NCI-H1092 (cell line): Measurements from ENCODE around the gene SMIM29.
"Not testable (repeated sequence)": the region's sequence is repeated elsewhere in the genome, so short reads cannot be mapped to it uniquely, and the experiment has no call there.

Experiments
- DNase-seq: peaks from one replicate; lab custom pipeline; 2025; lab: John Stamatoyannopoulos, UW

Gene SMIM29

DNA sequence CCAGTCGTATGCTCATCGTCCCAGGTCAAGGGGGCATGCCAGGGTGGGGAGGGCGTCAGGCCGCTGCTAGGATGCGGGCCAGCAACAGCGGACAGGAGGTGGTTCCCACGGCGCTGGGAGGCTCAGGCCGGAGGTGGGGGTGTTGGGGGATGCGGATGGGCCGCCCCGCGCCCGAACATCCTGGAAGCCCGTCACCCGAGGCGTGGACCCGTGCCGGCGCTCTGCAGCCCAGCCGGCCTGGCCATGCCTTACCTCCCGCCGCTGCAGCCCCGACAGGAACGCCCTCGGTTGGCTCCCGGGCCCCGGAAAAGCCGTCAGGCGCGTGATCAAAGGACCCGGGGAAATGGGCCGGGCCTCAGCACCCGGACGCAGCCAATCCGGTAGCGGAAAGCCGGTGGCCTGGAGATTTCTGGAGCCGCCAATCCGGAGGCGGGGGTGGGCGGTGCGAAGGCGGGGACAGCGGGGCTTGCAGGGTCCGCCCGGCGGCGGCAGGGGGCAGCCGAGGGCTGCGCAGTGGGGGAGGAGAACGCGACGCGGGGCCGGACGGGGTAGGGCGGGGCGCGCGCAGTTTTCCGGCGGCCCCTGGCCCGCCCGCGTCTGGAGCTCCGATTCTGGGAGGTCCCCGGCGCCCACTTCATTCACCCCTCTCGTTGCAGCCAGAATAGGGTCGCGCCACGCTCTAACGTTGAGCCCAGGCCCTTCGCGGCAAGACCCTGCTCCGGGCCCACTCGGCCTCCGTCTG lies at the start of gene SMIM29:
Gene SMIM29 (minus strand): TSS at position 280 of the 742 bp plus-strand sequence. CDS start 1,215 bp downstream, outside the sequence.
- peak; percentile 88 for DNase-seq

DNA sequence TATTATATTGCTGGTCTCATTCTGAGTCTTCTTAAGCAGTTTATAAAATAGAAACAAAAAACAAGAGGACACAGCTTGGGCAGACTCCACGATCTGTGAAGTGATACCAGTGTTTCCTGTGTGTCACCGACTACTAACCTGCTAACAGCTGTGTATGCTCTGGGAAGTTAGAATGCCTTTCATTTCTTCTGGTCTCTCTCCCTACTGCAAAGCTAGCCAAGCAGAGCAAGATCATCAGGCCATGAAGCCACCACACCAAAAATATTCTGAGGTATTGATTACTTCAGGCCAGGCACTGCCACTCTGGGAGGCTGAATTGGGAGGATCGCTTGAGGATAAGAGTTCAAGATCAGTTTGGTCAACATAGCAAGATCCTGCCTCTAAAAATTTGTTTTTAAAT lies 46.9 kb upstream of the SMIM29 start:
- no peak for DNase-seq

DNA sequence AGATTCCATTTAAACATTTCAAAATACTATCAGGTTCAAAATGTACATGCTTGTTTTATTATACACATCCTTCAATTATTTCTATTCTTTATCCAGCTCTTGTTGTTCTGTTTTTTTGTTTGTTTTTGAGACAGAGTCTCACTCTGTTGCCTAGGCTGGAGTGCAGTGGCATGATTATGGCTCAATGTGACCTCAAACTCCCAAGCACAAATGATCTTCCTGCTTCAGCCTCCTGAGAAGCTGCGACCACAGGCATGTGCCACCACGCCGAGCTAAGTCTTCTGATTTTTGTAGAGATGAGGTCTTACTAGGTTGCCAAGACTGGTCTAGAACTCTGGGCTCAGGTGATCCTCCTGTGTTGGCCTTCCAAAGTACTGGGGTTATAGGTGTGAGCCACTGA lies 44.1 kb upstream of the SMIM29 start:
- DNase-seq, result no peak

DNA sequence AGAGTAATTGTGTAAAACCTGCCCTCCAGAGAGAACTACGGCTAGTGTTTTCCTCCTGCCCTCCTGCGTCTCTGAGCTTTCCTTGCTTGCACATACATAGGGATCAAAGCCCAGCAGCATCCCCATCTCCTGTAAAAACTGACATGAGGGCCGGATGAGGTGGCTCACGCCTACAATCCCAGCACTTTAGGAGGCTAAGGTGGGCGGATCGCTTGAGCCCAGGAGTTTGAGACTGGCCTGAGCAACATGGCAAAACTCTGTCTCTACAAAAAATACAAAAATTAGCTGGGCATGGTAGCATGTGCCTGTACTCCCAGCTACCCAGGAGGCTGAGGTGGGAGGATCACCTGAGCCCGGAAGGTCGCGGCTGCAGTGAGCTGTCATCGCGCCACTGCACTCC lies 40.3 kb upstream of the SMIM29 start:
- DNase-seq, result no peak

DNA sequence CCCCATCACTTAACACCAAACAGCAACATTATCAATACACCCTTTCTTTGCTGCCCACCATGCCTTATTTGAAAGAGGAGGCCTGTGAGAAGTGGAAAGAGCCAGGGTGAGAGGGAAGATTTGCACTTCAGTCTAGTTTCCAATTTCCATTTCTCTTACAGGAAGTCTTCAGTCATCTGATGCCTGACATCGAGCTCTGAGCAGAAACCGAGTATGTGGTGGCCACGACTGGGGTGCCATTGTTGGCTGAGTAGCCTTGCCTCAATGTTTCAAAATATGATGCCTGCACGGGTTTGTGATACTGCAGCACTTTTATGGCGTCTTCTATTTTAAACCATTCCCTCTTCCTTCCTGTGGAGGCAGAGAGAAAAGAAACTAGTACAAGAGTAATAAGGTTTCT lies 39.8 kb upstream of the SMIM29 start:
- no peak for DNase-seq

DNA sequence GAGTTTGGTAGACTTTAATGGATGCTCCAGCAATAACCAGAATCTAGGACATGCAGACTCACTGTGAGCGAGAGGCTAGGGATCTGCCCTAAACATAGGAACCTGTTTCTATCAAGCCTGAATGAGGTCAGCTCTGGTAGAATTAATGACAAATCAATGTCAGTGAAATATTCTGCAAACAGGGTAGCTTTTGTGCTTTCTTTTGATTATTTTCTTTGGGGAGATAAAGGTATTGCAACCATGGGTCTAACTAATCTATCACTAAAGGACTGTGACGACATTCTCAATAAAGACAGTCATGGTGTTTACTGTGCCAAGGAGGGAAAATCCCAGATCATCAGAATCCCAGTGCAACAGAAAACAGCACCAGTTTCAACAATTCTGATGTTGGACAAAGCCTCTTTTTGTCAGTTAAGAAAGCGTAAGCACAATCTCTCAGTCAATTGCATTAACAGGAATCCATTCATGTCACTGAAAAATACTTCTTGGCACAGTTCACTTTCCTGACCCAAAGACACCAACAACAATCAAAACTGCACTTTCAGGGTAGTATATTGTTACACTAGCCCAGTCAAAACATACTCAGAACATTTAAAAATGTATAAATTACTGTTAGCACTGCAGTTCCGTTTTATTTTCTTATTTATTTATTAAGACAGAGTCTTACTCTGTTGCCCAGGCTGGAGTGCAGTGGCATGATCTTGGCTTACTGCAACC lies 36.8 kb upstream of the SMIM29 start:
- no peak for DNase-seq

DNA sequence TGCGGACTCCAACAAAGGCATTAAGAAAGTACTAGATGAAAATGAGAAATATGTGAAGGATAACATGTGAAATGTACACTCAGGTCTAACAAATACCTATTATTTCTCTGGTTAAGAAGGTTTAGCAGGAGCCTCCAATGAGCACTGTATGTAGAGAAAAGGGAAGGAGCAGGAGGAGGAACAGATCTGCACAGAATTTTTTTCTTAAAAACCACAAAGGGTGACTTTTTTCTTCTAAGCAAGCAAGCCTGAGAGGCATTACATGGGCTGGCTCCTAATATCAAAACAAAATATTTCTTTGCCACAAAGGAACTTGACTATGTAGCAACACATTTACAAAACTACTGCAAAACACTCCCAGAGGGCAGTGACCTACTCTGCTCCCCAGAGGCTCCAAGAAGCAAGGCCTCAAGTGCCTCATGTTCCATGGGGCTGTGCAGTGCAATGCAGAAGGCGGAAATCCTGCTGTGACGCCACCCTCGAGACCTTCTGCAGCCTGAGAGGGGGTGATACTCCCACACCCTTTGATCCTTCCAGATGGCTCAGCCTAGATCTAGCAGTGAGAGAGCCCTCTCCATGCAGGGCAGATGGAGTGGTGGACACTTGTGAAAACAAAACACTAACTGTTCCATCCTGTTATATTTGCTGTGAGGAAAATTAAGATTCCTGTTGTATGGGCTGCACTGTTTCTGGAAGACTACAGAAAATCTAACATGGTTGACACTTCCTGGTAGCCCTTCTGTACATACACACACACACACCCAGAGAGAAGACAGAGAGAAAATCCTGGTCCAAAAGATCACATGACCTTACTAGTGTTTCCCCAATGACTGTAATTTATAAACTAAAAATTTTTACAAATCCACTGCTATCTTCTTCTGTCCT lies 36.0 kb upstream of the SMIM29 start:
- no peak for DNase-seq

DNA sequence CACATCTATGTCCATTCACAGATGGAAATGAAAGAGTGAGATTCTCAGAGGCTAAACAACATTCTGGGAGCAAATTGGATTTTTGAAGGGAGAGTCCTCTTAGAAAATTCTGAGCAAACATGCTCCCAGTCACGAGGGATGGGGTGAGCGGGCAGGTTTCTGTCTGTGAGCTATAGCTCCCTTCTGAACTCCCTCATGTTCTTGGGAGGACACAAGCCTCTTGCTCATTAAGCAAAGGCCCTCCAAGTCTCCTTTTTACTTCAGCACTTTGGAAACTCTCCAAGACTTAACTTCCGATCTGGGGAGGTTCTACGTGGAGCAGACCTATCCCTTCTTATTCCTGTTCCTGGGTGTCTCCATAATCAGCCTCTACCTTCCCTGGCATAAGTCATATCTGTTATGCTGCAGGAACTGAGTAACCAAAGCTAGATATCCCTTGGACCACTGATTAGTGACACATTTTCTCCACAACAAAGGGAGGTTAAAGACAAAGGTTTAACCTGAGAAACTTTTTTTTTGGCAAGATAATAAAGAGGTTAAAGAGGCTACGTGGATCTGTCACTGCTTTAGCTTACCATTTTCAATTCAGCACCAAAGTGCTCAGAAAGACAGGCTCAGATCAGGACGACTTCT lies 33.0 kb upstream of the SMIM29 start:
- DNase-seq, result no peak

DNA sequence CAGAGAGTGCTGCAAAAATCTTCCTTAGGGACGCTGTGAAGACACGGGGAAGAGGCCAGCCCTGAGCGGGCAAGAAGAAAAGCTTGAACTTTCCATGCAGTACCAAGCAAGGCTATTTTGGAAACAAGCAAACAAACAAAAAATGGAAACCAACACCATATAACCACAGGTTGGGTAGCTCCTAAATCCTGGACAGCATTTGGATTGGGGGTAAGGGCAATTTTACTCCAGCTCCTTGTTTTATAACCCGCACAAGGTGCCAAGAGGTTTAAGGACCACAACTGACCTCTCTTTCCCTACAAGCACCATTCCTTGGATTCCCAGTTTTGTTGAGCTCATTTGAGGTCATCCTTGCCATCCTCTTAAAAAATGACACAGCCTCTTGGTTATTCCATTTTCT lies 31.4 kb upstream of the SMIM29 start:
- DNase-seq, result no peak

DNA sequence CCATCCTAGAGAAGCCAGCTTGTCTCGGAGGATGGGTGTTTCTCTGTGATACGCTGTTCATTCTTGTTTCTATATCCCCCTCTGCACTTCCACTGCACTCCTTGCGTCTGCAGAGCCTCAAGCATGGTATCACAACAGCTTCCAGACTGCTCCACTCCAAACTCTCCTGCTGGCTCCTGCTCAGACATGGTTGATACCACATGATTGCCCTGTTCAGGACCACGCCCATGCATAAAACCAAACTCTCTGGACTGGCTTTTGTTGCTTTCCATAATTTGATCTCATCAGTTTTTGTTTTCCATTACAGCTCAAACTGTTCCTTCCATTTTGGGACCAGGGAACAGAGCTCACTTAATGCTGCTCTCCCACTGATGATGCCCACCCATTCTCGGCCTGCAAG lies 30.0 kb upstream of the SMIM29 start:
- DNase-seq, result no peak

DNA sequence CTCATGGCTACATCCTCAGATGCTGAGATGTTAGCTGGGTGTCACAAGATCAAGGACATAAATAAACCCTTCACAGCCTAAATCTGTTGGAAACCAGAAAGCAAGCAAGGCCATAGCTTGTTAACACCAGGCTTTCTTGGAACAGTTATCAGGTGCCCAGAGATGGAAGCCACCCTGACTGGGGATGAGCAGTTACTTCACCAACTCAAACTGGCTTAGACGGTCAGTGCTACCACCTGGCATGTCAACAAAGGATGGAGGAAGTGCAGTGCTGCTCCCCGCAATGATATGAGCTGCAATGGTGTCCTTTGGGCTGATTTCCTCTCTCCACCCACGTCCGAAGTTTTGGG lies 28.9 kb upstream of the SMIM29 start:
- no peak for DNase-seq

DNA sequence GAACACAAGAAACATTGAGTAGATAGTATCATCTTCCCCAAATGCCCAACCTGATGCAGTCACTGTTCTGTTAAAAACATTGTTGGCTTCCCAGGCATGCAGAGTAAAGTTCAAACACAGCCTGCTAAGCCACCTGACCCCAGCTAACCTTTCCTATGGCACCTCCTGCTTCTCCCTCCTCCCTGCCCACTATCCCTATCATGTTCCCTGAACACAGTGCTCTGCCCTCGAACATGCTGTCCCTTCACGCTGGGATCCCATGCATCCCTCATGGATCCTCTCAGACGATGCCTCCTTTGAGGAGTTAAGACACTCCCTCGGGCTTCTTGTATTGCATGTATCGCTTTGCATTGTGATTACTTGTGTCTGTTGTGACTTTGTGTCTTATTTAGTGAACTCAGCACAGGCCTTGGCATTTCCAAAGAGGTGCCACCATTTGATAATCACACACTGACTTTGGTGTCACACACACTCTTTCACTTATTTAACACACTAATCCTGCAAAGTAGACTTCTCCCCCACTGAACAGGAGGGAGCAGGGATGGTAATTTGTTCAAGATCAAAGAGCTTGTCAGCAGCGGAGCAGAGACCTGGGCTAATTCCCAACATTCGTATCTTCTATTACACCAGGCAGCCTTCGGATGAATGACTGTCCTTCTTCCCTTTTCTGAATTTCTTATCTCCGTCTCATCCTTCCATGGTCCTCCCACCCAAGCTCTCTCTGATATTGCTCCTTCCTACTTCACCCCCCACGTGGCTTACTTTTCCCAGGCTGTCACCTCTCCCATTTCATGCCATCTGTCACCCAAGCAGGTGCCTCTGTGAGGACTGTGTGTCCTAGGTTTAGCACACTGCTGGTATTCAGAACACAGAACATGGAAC lies 28.3 kb upstream of the SMIM29 start:
- no peak for DNase-seq

DNA sequence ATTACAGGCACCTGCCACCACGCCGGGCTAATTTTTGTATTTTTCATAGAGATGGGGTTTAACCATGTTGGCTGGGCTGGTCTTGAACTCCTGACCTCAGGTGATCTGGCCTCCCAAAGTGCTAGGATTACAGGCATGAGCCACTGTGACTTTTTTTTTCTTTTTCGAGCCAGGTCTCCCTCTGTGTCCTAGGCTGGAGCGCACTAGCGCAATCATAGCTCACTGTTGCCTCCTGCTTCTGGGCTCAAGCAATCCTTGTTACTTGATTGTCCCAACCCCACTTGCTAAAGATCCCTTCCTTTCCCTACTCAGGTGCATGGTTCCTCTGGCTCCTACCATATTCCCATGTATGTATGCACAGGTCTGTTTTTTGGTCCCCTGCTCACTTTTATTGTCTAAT lies 27.4 kb upstream of the SMIM29 start:
- no peak for DNase-seq

DNA sequence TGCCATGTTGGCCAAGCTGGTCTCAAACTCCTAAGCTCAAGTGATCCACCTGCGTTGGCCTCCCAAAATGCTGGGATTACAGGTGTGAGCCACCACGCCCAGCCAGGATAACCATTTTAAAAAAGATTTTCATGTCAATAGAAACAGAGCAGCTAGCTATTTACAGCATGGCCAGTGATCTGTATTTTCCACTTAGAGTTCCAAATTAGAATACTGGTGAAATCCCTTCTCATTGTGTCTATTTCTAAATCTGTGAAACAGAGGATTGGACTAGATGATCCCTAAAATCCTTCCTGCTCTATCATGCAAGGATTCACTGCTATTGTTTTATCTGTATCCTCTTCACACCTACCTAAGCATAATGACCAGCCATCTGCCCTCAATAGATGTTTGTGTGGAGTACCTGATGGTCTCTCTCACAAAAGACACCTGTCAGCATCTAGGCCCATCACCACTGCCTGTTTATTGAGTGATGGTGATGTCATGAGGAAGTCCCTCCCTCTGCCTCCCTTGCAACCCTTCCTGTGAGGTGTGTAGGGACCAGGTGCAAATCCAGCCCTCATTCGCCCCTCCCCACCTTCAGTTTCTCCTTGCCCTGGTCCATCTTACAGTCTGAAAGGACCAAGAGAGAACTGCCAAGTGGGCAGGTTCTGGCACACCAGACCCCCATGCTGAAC lies 26.5 kb upstream of the SMIM29 start:
- DNase-seq, result no peak

DNA sequence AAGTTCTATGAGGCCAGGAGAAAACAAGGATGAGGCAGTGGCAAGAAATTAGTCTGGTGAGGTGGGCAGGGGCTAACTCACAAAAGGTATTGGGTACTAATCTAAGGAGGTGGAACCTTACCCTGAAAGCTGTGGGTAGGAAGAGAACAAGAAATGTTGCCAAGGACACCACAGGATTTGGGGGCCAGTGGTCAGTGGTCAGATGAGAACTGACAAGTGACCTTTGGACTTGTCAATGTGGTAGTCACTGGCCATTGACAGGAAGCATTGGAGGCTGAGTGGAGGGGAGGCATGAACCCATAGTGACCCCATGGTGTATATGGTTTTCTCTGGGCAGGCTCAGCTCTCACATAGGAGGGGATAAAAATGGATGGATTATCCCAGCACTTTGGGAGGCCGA lies 25.3 kb upstream of the SMIM29 start:
- no peak for DNase-seq

DNA sequence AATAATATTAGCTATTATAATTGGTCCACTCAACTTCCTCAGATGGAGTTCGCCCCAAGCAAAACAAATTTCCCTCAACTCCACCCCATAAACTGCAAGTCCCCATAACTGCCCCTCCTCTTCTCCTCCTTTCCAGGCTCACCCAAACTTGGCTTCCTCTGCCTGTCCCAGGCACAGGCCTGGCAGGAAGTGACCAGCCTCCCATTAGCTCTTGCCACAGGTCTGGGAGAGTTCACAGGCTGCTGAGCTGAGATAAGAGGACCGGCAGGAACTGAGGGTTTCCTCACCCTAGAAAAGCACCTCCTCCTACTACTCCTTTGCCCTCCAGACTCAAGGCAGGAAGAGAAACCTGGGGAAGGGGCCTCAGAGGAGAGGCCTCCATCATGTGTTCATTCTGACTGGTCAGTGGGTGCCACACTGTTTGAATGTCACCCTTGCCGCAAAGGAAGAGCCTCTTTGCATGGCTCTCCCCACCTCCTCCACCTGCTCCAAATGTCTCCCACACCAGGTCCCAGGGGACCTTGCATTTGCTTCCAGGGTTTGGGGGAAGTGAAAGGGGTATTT lies 24.5 kb upstream of the SMIM29 start:
- no peak for DNase-seq

DNA sequence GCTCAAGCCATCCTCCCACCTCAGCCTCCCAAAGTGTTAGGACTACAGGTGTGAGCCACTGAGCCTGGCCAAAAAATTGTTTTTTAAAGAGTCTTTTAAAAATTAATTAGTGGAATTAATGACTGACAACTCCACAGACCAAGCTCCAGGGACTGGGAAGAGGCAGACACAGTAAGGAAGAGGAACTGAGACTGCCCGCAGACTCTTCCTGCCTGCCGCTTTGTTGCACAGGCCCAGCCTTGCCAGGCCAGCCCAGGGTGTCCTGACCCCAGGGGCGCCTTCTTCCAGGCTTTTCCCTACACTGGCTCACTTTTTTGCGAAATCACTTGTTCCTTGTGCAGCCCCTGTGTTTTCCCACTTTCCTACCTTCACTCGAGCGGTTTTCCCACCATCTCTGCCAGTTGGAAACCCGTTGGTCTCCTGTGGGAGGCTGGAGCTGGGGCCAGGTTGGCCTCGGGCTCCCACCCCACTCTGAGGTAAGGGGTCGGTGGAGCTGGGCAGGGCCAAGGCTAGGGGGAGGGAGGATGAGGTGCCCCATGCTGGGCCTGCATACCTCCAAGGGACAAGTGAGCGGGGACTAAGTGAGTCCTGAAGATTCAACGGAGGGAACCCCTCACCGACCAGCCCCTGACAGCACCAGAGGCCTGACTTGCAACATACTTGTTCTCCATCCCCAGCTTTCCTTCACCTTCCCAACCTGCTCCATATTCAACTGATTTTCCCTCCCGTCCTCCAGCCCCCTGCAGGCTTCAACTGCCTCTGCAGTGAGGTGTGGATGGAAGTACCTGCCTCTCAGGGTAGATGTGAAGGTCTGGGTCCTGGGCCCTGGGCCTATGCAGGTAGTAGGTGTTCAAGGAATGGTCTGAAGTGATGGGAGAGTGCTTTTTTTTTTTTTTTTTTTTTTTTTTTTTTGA lies 23.5 kb upstream of the SMIM29 start:
- no peak for DNase-seq

DNA sequence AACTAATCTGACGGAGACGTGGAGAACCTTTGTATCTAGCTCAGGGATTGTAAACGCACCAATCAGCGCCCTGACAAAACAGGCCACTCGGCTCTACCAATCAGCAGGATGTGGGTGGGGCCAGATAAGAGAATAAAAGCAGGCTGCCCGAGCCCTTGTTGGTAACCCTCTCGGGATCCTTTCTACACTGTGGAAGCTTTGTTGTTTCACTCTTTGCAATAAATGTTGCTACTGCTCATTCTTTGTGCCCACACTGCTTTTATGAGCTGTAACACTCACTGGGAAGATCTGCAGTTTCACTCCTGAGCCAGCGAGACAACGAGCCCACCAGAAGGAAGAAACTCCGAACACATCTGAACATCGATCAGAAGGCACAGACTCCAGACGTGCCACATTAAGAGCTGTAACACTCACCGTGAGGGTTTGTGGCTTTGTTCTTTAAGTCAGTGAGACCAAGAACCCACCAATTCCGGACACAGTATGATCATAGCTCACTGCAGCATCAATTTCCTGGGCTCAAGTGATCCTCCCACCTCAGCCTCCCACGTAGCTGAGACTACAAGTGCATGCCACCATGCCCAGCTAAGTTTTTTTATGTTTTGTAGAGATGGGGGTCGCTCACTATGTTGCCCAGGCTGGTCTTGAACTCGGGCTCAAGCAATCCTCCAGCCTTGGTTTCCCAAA lies 21.0 kb upstream of the SMIM29 start:
- not testable (repeated sequence) for DNase-seq

DNA sequence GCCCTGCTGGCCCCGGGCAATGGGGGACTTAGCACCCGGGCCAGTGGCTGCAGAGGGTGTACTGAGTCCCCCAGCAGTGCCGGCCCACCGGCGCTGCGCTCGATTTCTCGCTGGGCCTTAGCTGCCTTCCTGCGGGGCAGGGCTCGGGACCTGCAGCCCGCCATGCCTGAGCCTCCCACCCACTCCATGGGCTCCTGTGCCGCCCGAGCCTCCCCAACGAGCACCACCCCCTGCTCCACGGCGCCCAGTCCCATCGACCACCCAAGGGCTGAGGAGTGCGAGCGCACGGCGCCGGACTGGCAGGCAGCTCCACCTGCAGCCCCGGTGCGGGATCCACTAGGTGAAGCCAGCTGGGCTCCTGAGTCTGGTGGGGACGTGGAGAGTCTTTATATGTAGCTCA lies 20.3 kb upstream of the SMIM29 start:
- not testable (repeated sequence) for DNase-seq
